Keratinocyte (primary cell): ENCODE results near the gene IL18RAP. TPM values are rescaled to one million over a fixed set of nuclear protein-coding genes. Genes with fewer than 3 reads are reported as not detected.

Experiments used
- DNase-seq: peaks from one replicate; pipeline ENCODE4 v3.0.0-alpha.2; 2011; ENCODE audit warnings: low read depth, missing footprints, low spot score
- FAIRE-seq: peaks from 2 replicates; lab custom pipeline; 2011; peaks lifted over from hg19 to GRCh38; lab: Jason Lieb, UNC
- H2AFZ ChIP-seq: 2 replicates; pipeline ENCODE4 v1.6.0; 2012; ENCODE audit warnings: low read length, control low read depth, inconsistent platforms; ENCODE audit not compliant: control insufficient read depth
- H3K27ac ChIP-seq: 2 replicates; pipeline ENCODE4 v1.5.1; 2011; ENCODE audit warnings: low read length; ENCODE audit not compliant: control insufficient read depth, insufficient read depth
- H3K27me3 ChIP-seq: 3 replicates; pipeline ENCODE4 v1.6.0; 2011; ENCODE audit warnings: low read length; ENCODE audit not compliant: control insufficient read depth, insufficient read depth; ENCODE audit errors: extremely low read depth
- H3K36me3 ChIP-seq, 2 experiments: 2 replicates in 1 of 2; 3 replicates in 1 of 2; pipeline ENCODE4 v1.5.1; 2011; ENCODE audit warnings: low read length in 2 of 2, mild to moderate bottlenecking in 1 of 2; ENCODE audit not compliant: control insufficient read depth in 2 of 2, insufficient read depth in 2 of 2; ENCODE audit errors: extremely low read depth in 1 of 2
- H3K4me1 ChIP-seq: 3 replicates; pipeline ENCODE4 v1.5.1; 2011; ENCODE audit warnings: low read length; ENCODE audit not compliant: control insufficient read depth, insufficient read depth; ENCODE audit errors: extremely low read depth
- H3K4me2 ChIP-seq: 3 replicates; pipeline ENCODE4 v1.6.0; 2011; ENCODE audit warnings: low read depth, low read length; ENCODE audit not compliant: control insufficient read depth, insufficient read depth; ENCODE audit errors: extremely low read depth
- H3K4me3 ChIP-seq, 3 experiments: fragments of 200-600 bp in 1 of 3; sonication (generic) in 1 of 3; 2 replicates in 2 of 3; 3 replicates in 1 of 3; pipeline ENCODE4 v1.5.1; 2011 to 2016; ENCODE audit warnings: low read length in 3 of 3, mild to moderate bottlenecking in 3 of 3, control low read depth in 2 of 3, inconsistent platforms in 1 of 3, low read depth in 1 of 3, mixed read lengths in 1 of 3, mixed run types in 1 of 3, moderate library complexity in 1 of 3; ENCODE audit not compliant: control insufficient read depth in 2 of 3, insufficient read depth in 2 of 3; ENCODE audit errors: extremely low read depth in 1 of 3
- H3K79me2 ChIP-seq: 2 replicates; pipeline ENCODE4 v1.6.0; 2012; ENCODE audit warnings: low read length; ENCODE audit not compliant: control insufficient read depth, insufficient read depth
- H3K9ac ChIP-seq: 3 replicates; pipeline ENCODE4 v1.6.0; 2011; ENCODE audit warnings: low read length; ENCODE audit not compliant: control insufficient read depth, insufficient read depth; ENCODE audit errors: extremely low read depth
- H3K9me1 ChIP-seq: 3 replicates; pipeline ENCODE4 v1.6.0; 2011; ENCODE audit warnings: low read length; ENCODE audit not compliant: control insufficient read depth, insufficient read depth; ENCODE audit errors: extremely low read depth
- H3K9me3 ChIP-seq: 2 replicates; pipeline ENCODE4 v1.5.1; 2012; ENCODE audit warnings: low read depth, low read length; ENCODE audit not compliant: control insufficient read depth
- H4K20me1 ChIP-seq: 3 replicates; pipeline ENCODE4 v1.6.0; 2011; ENCODE audit warnings: low read length; ENCODE audit not compliant: control insufficient read depth, insufficient read depth; ENCODE audit errors: extremely low read depth
- EZH2 ChIP-seq: IDR thresholded peaks from one replicate; pipeline ENCODE4 v1.6.1; 2012; ENCODE audit warnings: inconsistent platforms, mild to moderate bottlenecking, low read length, moderate library complexity
- dilution Hi-C: fragments of 300-500 bp; cut with MboI; formaldehyde crosslinking; loops from one replicate; pipeline ENCODE4 v1.7.0; 2020; ENCODE audit warnings: low sequenced_read_pairs; ENCODE audit not compliant: extremely low pct_ligation_motif_present
- polyA plus RNA-seq, 5 experiments: library from polyadenylated mRNA; depleted of rRNA in 3 of 5; stranded (reverse) in 3 of 5; stranded (forward) in 1 of 5; unstranded in 1 of 5; fragments of >200 nt; gene quantifications; 1 replicate in 1 of 5; 2 replicates in 3 of 5; 3 replicates in 1 of 5; pipeline versions ENCODE4 v1.2.1 to v1.2.3, GENCODE V29; 2011 to 2012; ENCODE audit warnings: missing spikeins in 2 of 5, low read depth in 1 of 5, low replicate concordance in 1 of 5
- TF ChIP-seq, protein P1 (sequence below), 3 experiments: IDR thresholded peaks in 1 of 3; conservative IDR thresholded peaks in 1 of 3; optimal IDR thresholded peaks in 1 of 3; 2 replicates in 2 of 3; 3 replicates in 1 of 3; pipeline versions ENCODE3 to v1.5.1; 2011; ENCODE audit warnings: low read length in 3 of 3, mild to moderate bottlenecking in 3 of 3, moderate library complexity in 2 of 3, control low read depth in 1 of 3, inconsistent platforms in 1 of 3; ENCODE audit not compliant: insufficient read depth in 2 of 3; ENCODE audit errors: extremely low read depth in 1 of 3

Gene IL18RAP
- polyA plus RNA-seq, 1 donor (not counting 4 experiments of a cell fraction or from before 2014, with no cell fraction given): not detected

GRCh38 chr2:102483086-102483485 is 60.1 kb downstream of the IL18RAP start:
- Histone ChIP-seq H3K4me1 (peaks cover 15% of the 10 kb centered on the region), H3K79me2 (no peaks in the 10 kb centered on the region), H3K4me2 (no peak overlapping the region), H3K4me3 (no peak overlapping the region), H3K9me3 (no peaks in the 10 kb centered on the region), H3K27me3 (peaks cover 3% of the 10 kb centered on the region), H3K9ac (no peak overlapping the region), H3K27ac (no peak overlapping the region), H3K9me1 (no peaks in the 10 kb centered on the region), H3K36me3 (no peaks in the 10 kb centered on the region), H2AFZ (no peak overlapping the region), H4K20me1 (no peaks in the 10 kb centered on the region)
- FAIRE-seq (no peak), DNase-seq (no peak)
- dilution Hi-C loops: no loop called here
- TF ChIP-seq EZH2: no peak
- TF ChIP-seq, protein P1, sequence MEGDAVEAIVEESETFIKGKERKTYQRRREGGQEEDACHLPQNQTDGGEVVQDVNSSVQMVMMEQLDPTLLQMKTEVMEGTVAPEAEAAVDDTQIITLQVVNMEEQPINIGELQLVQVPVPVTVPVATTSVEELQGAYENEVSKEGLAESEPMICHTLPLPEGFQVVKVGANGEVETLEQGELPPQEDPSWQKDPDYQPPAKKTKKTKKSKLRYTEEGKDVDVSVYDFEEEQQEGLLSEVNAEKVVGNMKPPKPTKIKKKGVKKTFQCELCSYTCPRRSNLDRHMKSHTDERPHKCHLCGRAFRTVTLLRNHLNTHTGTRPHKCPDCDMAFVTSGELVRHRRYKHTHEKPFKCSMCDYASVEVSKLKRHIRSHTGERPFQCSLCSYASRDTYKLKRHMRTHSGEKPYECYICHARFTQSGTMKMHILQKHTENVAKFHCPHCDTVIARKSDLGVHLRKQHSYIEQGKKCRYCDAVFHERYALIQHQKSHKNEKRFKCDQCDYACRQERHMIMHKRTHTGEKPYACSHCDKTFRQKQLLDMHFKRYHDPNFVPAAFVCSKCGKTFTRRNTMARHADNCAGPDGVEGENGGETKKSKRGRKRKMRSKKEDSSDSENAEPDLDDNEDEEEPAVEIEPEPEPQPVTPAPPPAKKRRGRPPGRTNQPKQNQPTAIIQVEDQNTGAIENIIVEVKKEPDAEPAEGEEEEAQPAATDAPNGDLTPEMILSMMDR (optimal IDR thresholded peaks at IDR 0.05 in 1 of 3, IDR thresholded peaks at IDR 0.05 in 1 of 3, conservative IDR thresholded peaks at IDR 0.05 in 1 of 3; ENCODE audit: extremely low read depth in 1 of 3, insufficient read depth in 2 of 3, low read length in 3 of 3): no peak

DNA sequence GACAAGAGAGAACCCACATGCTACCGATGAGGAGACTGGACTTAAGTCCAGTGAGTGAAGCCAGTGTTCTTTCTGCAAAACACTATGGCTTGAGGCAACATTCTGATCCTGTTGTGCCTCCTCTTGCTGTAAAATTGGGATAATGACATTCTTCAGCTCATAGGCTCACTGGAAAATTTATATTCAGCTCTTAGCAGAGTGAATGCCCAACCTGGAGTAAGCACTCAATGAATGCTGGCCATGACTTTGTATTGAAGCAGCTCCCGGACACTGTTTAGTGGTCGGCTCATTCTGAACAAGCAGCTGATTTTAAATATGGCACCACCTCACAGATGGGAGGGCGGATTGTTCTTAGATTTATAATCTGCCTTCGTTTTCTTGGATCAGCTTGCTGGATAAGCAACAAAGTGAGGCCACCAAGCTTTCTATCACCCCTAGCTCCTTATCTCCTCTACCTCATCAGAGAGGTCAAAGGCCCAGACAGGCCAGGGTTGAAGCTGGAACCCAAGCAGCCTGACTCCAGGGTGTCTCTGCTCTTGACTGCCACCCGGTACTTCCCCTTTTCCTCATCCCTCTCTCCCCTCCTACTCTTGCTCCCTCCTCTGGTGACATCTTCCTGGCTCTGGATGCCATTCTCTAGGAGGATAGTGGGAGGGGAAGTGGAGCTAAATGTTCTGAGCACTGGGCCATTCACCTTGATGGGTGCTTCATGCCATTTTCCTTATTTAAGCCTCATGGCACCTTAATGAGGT is 61.5 kb downstream of the IL18RAP start:
- FAIRE-seq (no peak), DNase-seq (no peak)
- Histone ChIP-seq H3K9ac (no peak overlapping the region), H3K4me1 (peaks cover 18% of the 10 kb centered on the region), H3K27me3 (no peaks in the 10 kb centered on the region), H3K36me3 (no peaks in the 10 kb centered on the region), H3K4me3 (no peak overlapping the region), H4K20me1 (no peaks in the 10 kb centered on the region), H3K27ac (no peak overlapping the region), H2AFZ (no peak overlapping the region), H3K9me3 (no peaks in the 10 kb centered on the region), H3K9me1 (no peaks in the 10 kb centered on the region), H3K4me2 (no peak overlapping the region), H3K79me2 (no peaks in the 10 kb centered on the region)
- dilution Hi-C loops: no loop called here
- TF ChIP-seq, protein P1 (optimal IDR thresholded peaks at IDR 0.05 in 1 of 3, IDR thresholded peaks at IDR 0.05 in 1 of 3, conservative IDR thresholded peaks at IDR 0.05 in 1 of 3; ENCODE audit: extremely low read depth in 1 of 3, insufficient read depth in 2 of 3, low read length in 3 of 3): no peak
- TF ChIP-seq EZH2: no peak
